Measurements from ENCODE around the gene NYAP2.

The NYAP2 gene

GRCh38 chr2:225534697-225535096 lies 135.2 kb downstream of the NYAP2 start:
- no peak for TF ChIP-seq CTCF (IDR thresholded peaks at IDR 0.05)
- Histone ChIP-seq H3K4me3 (no peak overlapping the region), H3K27ac (no peak overlapping the region)
- no peak for DNase-seq (ENCODE audit: low spot score)

GRCh38 chr2:225536036-225536435 lies 136.5 kb downstream of the NYAP2 start:
- Histone ChIP-seq H3K27ac (no peak overlapping the region), H3K4me3 (no peak overlapping the region)
- no peak for TF ChIP-seq CTCF (IDR thresholded peaks at IDR 0.05)
- DNase-seq (ENCODE audit: low spot score), result no peak

DNA sequence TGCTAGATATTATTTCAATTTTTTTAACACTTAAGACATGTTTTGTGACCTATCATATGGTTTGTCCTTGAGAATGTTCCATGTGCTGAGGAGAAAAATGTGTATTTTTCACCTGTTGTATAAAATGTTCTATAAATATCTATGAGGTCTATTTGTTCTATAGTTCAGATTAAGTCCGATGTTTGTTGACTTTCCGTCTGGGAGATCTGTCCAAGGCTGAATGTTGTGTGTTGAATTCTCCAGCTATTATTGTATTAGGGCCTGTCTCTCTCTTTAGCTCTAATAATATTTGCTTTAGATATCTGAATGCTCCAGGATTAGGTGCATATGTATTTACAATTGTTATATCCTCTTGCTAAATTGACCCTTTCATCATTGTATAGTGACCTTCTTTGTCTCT lies 144.1 kb downstream of the NYAP2 start:
- Histone ChIP-seq H3K4me3 (no peak overlapping the region), H3K27ac (no peak overlapping the region)
- TF ChIP-seq CTCF (IDR thresholded peaks at IDR 0.05), result no peak
- no peak for DNase-seq (ENCODE audit: low spot score)

DNA sequence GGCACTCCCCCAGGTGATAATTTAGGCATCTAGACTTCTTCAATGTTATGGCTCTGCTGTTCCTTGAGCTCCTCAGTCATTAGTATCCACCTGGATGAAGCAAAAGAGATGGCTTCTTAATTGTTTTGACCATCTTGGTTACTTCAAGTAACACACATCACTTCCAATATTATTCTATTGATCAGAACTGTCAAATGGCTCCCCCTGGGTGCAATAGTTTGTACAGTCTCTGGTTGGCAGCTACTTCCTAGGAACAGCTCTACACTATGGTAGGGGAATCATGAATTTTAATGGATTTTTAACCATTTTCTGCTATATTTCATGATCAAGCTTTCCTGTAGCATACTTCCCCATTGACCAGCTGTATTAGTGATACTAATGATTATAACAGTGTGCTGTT lies 157.0 kb downstream of the NYAP2 start:
- no peak for DNase-seq (ENCODE audit: low spot score)
- no peak overlapping the region for H3K4me3 ChIP-seq
- TF ChIP-seq CTCF (IDR thresholded peaks at IDR 0.05), result no peak
- no peak overlapping the region for H3K27ac ChIP-seq

GRCh38 chr2:225558399-225559071 lies 159.0 kb downstream of the NYAP2 start:
- Histone ChIP-seq H3K4me3 (no peak overlapping the region), H3K27ac (no peak overlapping the region)
- no peak for DNase-seq (ENCODE audit: low spot score)
- no peak for TF ChIP-seq CTCF (IDR thresholded peaks at IDR 0.05)

GRCh38 chr2:225559072-225559415 lies 159.5 kb downstream of the NYAP2 start:
- TF ChIP-seq CTCF (IDR thresholded peaks at IDR 0.05), result no peak
- no peak for DNase-seq (ENCODE audit: low spot score)

DNA sequence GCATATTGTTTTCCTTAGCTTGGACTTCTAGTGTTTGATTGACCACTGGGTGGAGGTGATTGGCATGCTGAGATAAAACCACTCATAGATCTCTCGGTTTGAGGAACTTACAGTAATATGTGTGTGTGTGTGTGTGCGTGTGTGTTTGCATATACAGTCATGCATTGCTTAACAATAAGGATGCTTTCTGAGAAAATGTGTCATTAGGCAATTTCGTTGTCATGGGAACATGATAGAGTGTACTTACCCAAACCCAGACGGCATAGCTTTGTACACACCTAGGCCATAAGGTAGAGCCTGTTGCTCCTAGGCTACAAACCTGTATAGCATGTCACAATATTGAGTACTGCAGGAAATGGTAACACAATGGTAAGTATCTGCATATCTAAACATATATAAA lies 167.3 kb downstream of the NYAP2 start:
- DNase-seq (ENCODE audit: low spot score), result no peak
- no peak for TF ChIP-seq CTCF (IDR thresholded peaks at IDR 0.05)
- no peak overlapping the region for H3K27ac ChIP-seq
- no peak overlapping the region for H3K4me3 ChIP-seq

More at GRCh38 chr2:225559072-225559415, 159.5 kb downstream of the NYAP2 start:
- Histone ChIP-seq H3K27ac (no peak overlapping the region), H3K4me3 (no peak overlapping the region)
